WTC11 (cell line): ENCODE data around the gene FTSJ3. TPM values are rescaled to one million over a fixed set of nuclear protein-coding genes. Genes with fewer than 3 reads are reported as not detected.

Experiments used
- CDX4 ChIP-seq: fragments of 250-450 bp; sonication (Bioruptor Pico); IDR thresholded peaks from 2 replicates; pipeline ENCODE4 v1.9.0; 2021; ENCODE audit warnings: moderate library complexity, mild to moderate bottlenecking, inconsistent platforms, borderline replicate concordance
- E2F4 ChIP-seq: sonication (generic); formaldehyde crosslinking; IDR thresholded peaks from 2 replicates; pipeline ENCODE4 v1.8.1; 2022; ENCODE audit warnings: low read depth, mild to moderate bottlenecking, moderate library complexity, missing genetic modification reagents, borderline replicate concordance
- ETV6 ChIP-seq: sonication (generic); formaldehyde crosslinking; IDR thresholded peaks from 2 replicates; pipeline ENCODE4 v1.8.1; 2022; ENCODE audit warnings: mild to moderate bottlenecking, missing genetic modification reagents
- FOXJ3 ChIP-seq: sonication (generic); formaldehyde crosslinking; IDR thresholded peaks from 2 replicates; pipeline ENCODE4 v1.9.0; 2021; ENCODE audit warnings: missing genetic modification reagents, mild to moderate bottlenecking, borderline replicate concordance
- FOXK1 ChIP-seq: sonication (generic); formaldehyde crosslinking; IDR thresholded peaks from 2 replicates; pipeline ENCODE4 v1.8.0; 2022; ENCODE audit warnings: mild to moderate bottlenecking, moderate library complexity, missing genetic modification reagents
- FOXP1 ChIP-seq: sonication (generic); formaldehyde crosslinking; IDR thresholded peaks from 2 replicates; pipeline ENCODE4 v1.8.0; 2022; ENCODE audit warnings: missing genetic modification reagents, mild to moderate bottlenecking, moderate library complexity, borderline replicate concordance
- IRF2 ChIP-seq: sonication (generic); formaldehyde crosslinking; IDR thresholded peaks from 2 replicates; pipeline ENCODE4 v1.8.0; 2022; ENCODE audit warnings: low read depth, missing genetic modification reagents, borderline replicate concordance
- JUN ChIP-seq: sonication (generic); formaldehyde crosslinking; IDR thresholded peaks from 2 replicates; pipeline ENCODE4 v1.8.0; 2023; ENCODE audit warnings: mild to moderate bottlenecking, missing genetic modification reagents
- NFE2L1 ChIP-seq: sonication (generic); formaldehyde crosslinking; IDR thresholded peaks from 2 replicates; pipeline ENCODE4 v1.8.1; 2023; ENCODE audit warnings: missing genetic modification reagents
- NR1H2 ChIP-seq: sonication (generic); formaldehyde crosslinking; IDR thresholded peaks from 2 replicates; pipeline ENCODE4 v1.9.0; 2021; ENCODE audit warnings: mild to moderate bottlenecking, moderate library complexity, missing genetic modification reagents
- OVOL2 ChIP-seq: fragments of 250-450 bp; sonication (Bioruptor Pico); IDR thresholded peaks from 2 replicates; pipeline ENCODE4 v1.9.0; 2021; ENCODE audit warnings: mild to moderate bottlenecking, borderline replicate concordance
- PRDM15 ChIP-seq: sonication (generic); formaldehyde crosslinking; IDR thresholded peaks from 2 replicates; pipeline ENCODE4 v1.8.0; 2022; ENCODE audit warnings: missing genetic modification reagents
- SMAD3 ChIP-seq: sonication (generic); formaldehyde crosslinking; IDR thresholded peaks from 2 replicates; pipeline ENCODE4 v1.8.0; 2022; ENCODE audit warnings: missing genetic modification reagents, mild to moderate bottlenecking, borderline replicate concordance
- ZBTB21 ChIP-seq: sonication (generic); formaldehyde crosslinking; IDR thresholded peaks from 2 replicates; pipeline ENCODE4 v1.8.1; 2023; ENCODE audit warnings: mild to moderate bottlenecking, missing genetic modification reagents, borderline replicate concordance
- ZMAT4 ChIP-seq: fragments of 250-450 bp; sonication (Bioruptor Pico); IDR thresholded peaks from 2 replicates; pipeline ENCODE4 v1.9.0; 2021; ENCODE audit warnings: mild to moderate bottlenecking
- ZNF121 ChIP-seq: sonication (generic); formaldehyde crosslinking; IDR thresholded peaks from 2 replicates; pipeline ENCODE4 v1.8.0; 2023; ENCODE audit warnings: missing genetic modification reagents
- ZNF232 ChIP-seq: sonication (generic); formaldehyde crosslinking; IDR thresholded peaks from 2 replicates; pipeline ENCODE4 v1.8.0; 2022; ENCODE audit warnings: mild to moderate bottlenecking, missing genetic modification reagents
- ZNF423 ChIP-seq: fragments of 250-450 bp; sonication (Bioruptor Pico); IDR thresholded peaks from 2 replicates; pipeline ENCODE4 v2.1.2; 2022; ENCODE audit warnings: mild to moderate bottlenecking, moderate library complexity
- ZNF671 ChIP-seq: fragments of 250-450 bp; sonication (Bioruptor Pico); IDR thresholded peaks from 2 replicates; pipeline ENCODE4 v1.8.0; 2021; ENCODE audit warnings: mild to moderate bottlenecking
- ZSCAN18 ChIP-seq: fragments of 250-450 bp; sonication (Bioruptor Pico); IDR thresholded peaks from 2 replicates; pipeline ENCODE4 v2.1.2; 2022; ENCODE audit warnings: mild to moderate bottlenecking, moderate library complexity
- total RNA-seq: library from RNA; stranded (reverse); gene quantifications from 3 replicates; pipeline ENCODE4 v1.2.3, GENCODE V29; 2021
- TF ChIP-seq, protein P1 (sequence below): sonication (generic); formaldehyde crosslinking; IDR thresholded peaks from 2 replicates; pipeline ENCODE4 v1.8.0; 2023; ENCODE audit warnings: missing genetic modification reagents
- TF ChIP-seq, protein P2 (sequence below): sonication (generic); formaldehyde crosslinking; IDR thresholded peaks from 2 replicates; pipeline ENCODE4 v1.8.1; 2023; ENCODE audit warnings: mild to moderate bottlenecking, missing genetic modification reagents, moderate library complexity
- TF ChIP-seq, protein P3 (sequence below): sonication (generic); formaldehyde crosslinking; IDR thresholded peaks from 2 replicates; pipeline ENCODE4 v1.8.1; 2023; ENCODE audit warnings: mild to moderate bottlenecking, missing genetic modification reagents
- TF ChIP-seq, protein P4 (sequence below): sonication (generic); formaldehyde crosslinking; IDR thresholded peaks from 2 replicates; pipeline ENCODE4 v1.8.0; 2023; ENCODE audit warnings: mild to moderate bottlenecking, missing genetic modification reagents

FTSJ3 gene
- total RNA-seq, 1 experiment from 2014 or later: 62.1 TPM

DNA sequence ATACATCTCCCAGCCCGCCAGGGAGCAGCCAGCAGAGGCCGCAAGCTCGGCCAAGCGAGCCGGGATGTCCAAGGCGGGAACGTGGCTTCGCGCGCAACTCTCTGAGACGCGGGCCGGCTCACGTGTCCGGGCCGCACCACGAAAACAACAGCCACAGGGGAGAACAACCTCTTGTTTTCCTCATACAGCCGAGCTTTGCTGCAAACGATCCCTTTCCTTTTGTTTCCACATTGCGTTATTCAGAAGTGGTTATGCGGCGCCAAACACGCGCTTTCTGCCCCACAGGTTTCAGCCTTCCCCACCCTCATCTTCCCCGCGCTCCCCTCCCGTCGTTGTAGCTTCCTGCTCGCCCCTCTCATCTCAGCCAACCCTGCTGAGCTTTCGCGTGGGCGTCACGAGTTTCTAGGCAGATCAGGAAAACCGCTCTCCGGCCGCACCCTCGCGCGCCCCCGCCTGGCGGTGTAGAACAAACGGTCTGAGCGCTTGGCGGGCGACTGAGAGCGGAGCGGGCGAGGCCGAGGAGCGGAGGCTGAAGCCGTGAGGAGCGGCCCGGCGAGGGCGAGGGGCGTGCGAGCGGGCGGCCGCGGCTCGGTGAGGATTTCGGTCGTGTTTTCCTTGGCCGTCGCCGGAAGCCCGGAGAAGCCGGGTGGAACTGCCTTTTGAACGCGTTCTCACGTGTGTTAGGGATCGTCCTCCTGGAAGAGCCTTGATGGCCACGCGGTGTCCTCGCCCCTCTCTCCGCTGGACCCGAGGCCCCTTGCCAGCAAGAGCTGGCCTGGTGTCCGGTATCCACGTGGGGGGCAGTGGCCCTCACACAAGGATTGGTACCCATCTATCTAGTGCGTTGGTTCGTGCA, 21.6 kb upstream of the FTSJ3 start (continued):
- TF ChIP-seq OVOL2 (CRISPR knock-in tag) (no peak), PRDM15 (CRISPR knock-in tag) (peak; percentile 35; the same call in 1 of the 2 replicates), ETV6 (CRISPR knock-in tag) (peak; percentile 90), E2F4 (CRISPR knock-in tag) (peak; percentile 93), FOXP1 (CRISPR knock-in tag) (peak; percentile 96), NR1H2 (no peak), CDX4 (no peak), ZNF121 (CRISPR knock-in tag) (no peak), NFE2L1 (peak; percentile 98), ZBTB21 (CRISPR knock-in tag) (peak; percentile 83; the same call in 1 of the 2 replicates), ZNF671 (CRISPR knock-in tag) (no peak), ZSCAN18 (CRISPR knock-in tag) (0 out of 2 replicates have a peak, but pooled peaks have one; percentile 31), FOXK1 (CRISPR knock-in tag) (peak; percentile 90), ZNF423 (CRISPR knock-in tag) (no peak), JUN (0 out of 2 replicates have a peak, but pooled peaks have one; percentile 43), ZNF232 (CRISPR knock-in tag) (peak; percentile 90; the same call in 1 of the 2 replicates), ZMAT4 (no peak), SMAD3 (CRISPR knock-in tag) (no peak; the same call in 1 of the 2 replicates), IRF2 (CRISPR knock-in tag) (0 out of 2 replicates have a peak, but pooled peaks have one; percentile 85), FOXJ3 (no peak; the same call in 1 of the 2 replicates)
- TF ChIP-seq, protein P1, sequence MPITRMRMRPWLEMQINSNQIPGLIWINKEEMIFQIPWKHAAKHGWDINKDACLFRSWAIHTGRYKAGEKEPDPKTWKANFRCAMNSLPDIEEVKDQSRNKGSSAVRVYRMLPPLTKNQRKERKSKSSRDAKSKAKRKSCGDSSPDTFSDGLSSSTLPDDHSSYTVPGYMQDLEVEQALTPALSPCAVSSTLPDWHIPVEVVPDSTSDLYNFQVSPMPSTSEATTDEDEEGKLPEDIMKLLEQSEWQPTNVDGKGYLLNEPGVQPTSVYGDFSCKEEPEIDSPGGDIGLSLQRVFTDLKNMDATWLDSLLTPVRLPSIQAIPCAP (CRISPR knock-in tag): peak; percentile 81
- TF ChIP-seq, protein P2, sequence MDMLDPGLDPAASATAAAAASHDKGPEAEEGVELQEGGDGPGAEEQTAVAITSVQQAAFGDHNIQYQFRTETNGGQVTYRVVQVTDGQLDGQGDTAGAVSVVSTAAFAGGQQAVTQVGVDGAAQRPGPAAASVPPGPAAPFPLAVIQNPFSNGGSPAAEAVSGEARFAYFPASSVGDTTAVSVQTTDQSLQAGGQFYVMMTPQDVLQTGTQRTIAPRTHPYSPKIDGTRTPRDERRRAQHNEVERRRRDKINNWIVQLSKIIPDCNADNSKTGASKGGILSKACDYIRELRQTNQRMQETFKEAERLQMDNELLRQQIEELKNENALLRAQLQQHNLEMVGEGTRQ (CRISPR knock-in tag): peak; percentile 94
- TF ChIP-seq, protein P3, sequence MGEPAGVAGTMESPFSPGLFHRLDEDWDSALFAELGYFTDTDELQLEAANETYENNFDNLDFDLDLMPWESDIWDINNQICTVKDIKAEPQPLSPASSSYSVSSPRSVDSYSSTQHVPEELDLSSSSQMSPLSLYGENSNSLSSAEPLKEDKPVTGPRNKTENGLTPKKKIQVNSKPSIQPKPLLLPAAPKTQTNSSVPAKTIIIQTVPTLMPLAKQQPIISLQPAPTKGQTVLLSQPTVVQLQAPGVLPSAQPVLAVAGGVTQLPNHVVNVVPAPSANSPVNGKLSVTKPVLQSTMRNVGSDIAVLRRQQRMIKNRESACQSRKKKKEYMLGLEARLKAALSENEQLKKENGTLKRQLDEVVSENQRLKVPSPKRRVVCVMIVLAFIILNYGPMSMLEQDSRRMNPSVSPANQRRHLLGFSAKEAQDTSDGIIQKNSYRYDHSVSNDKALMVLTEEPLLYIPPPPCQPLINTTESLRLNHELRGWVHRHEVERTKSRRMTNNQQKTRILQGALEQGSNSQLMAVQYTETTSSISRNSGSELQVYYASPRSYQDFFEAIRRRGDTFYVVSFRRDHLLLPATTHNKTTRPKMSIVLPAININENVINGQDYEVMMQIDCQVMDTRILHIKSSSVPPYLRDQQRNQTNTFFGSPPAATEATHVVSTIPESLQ (CRISPR knock-in tag): no peak
- TF ChIP-seq, protein P4, sequence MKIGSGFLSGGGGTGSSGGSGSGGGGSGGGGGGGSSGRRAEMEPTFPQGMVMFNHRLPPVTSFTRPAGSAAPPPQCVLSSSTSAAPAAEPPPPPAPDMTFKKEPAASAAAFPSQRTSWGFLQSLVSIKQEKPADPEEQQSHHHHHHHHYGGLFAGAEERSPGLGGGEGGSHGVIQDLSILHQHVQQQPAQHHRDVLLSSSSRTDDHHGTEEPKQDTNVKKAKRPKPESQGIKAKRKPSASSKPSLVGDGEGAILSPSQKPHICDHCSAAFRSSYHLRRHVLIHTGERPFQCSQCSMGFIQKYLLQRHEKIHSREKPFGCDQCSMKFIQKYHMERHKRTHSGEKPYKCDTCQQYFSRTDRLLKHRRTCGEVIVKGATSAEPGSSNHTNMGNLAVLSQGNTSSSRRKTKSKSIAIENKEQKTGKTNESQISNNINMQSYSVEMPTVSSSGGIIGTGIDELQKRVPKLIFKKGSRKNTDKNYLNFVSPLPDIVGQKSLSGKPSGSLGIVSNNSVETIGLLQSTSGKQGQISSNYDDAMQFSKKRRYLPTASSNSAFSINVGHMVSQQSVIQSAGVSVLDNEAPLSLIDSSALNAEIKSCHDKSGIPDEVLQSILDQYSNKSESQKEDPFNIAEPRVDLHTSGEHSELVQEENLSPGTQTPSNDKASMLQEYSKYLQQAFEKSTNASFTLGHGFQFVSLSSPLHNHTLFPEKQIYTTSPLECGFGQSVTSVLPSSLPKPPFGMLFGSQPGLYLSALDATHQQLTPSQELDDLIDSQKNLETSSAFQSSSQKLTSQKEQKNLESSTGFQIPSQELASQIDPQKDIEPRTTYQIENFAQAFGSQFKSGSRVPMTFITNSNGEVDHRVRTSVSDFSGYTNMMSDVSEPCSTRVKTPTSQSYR (CRISPR knock-in tag): peak; percentile 71
